ENCODE results near the gene TBC1D13. TPM values are rescaled to one million over a fixed set of nuclear protein-coding genes. Genes with fewer than 3 reads are reported as not detected.
A peak's percentile ranks its signal among the peaks of the same experiment; 100 is the strongest.

Gene TBC1D13
- total and polyA plus RNA-seq, 11 donors, result 9.6 to 27.3 (median 18.4) TPM

DNA sequence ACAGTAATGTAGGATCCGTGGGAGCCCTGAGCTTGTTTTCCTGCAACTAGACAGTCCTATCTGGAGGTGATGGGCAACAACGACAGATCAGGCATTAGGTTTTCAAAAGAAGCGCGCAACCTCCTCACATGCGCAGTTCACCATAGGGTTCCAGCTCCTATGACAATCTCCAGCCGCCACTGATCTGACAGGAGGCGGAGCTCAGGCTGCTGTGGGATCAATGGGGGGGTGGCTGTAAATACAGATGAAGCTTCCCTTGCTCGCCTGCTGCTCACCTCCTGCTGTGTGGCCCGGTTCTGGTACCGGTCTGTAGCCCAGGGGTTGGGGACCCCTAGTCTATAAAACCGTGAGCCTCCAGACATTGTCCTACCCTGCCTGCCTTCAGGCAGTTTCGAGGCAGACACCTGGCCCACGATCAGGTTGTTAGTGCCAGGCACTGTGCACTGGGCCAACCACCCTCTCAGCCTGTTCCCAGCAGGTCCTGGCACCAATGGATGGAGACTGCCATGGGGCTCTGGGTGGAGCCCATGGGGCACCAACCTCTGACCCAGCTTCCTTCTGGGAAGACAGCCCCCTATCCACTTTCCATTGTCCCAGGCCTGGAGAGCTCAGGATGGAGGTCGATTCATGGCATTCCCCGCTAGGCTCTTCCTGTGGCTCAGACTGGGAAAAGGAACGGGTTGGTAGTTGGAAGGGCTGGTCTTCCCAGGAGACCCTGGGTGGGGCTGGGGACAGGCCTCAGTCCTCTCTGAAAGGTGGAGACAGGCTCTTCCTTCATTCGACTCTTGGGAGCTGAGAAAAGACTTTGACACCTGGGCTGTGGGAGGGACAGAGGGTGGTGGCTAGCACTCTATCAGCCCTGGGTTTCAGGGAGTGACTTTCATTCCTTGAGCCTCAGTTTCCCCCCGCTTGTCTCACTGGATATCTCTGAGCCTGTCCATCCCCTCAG is 32.9 kb downstream of the TBC1D13 start:
- Histone ChIP-seq H3K4me1 (peaks cover 0 to 20% (median 15%) of the 10 kb centered on the region in 12 donors), H3K27me3 (no peaks in the 10 kb centered on the region), H3K9me3 (no peaks in the 10 kb centered on the region), H3K36me3 (peaks cover 0 to 43% (median 35%) of the 10 kb centered on the region in 9 donors), H3K4me3 (peak overlapping the region in 9 of 12 donors; percentile 64 to 82 (median 74)), H3K27ac (peak overlapping the region in 9 of 12 donors; percentile 1 to 95 (median 64))
- TF ChIP-seq, protein P1, sequence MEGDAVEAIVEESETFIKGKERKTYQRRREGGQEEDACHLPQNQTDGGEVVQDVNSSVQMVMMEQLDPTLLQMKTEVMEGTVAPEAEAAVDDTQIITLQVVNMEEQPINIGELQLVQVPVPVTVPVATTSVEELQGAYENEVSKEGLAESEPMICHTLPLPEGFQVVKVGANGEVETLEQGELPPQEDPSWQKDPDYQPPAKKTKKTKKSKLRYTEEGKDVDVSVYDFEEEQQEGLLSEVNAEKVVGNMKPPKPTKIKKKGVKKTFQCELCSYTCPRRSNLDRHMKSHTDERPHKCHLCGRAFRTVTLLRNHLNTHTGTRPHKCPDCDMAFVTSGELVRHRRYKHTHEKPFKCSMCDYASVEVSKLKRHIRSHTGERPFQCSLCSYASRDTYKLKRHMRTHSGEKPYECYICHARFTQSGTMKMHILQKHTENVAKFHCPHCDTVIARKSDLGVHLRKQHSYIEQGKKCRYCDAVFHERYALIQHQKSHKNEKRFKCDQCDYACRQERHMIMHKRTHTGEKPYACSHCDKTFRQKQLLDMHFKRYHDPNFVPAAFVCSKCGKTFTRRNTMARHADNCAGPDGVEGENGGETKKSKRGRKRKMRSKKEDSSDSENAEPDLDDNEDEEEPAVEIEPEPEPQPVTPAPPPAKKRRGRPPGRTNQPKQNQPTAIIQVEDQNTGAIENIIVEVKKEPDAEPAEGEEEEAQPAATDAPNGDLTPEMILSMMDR (IDR thresholded peaks at IDR 0.05), result no peak
- TF ChIP-seq POLR2A (IDR thresholded peaks at IDR 0.05), result no peak
- ATAC-seq, result peak; percentile 53 to 57 (median 56)
- intact Hi-C loops (cut with DNase I), result loop anchor here in 1 of 10 donors (5.0 kb wide), 1 partner anchor 62 kb away; the partner anchor contains the start of genes KYAT1 and LRRC8A
- 41 to 56% (median 47%) methylated on average over 9 to 18 of the region's 18 CpGs for WGBS, 4 donors
- peak in 4 of 5 donors; percentile 50 to 79 (median 66) for DNase-seq

GRCh38 chr9:128820665-128821583 is 33.9 kb downstream of the TBC1D13 start:
- WGBS, 4 donors, result 85 to 89% (median 87%) methylated on average over 24 of the region's 24 CpGs
- no peak for TF ChIP-seq POLR2A (IDR thresholded peaks at IDR 0.05)
- TF ChIP-seq, protein P1 (IDR thresholded peaks at IDR 0.05), result no peak
- H3K9me3 ChIP-seq, result no peaks in the 10 kb centered on the region
- no peak for DNase-seq
- H3K27ac ChIP-seq, result peak overlapping the region in 2 of 12 donors; percentile 16 to 87
- no peak for ATAC-seq
- intact Hi-C loops (cut with DNase I), result no loop called here
- H3K36me3 ChIP-seq, result peaks cover 0 to 51% (median 44%) of the 10 kb centered on the region in 9 donors
- H3K4me1 ChIP-seq, result peaks cover 0 to 20% (median 15%) of the 10 kb centered on the region in 12 donors
- no peak overlapping the region for H3K4me3 ChIP-seq
- no peaks in the 10 kb centered on the region for H3K27me3 ChIP-seq

- Histone ChIP-seq H3K4me3 (no peak overlapping the region), H3K27me3 (no peaks in the 10 kb centered on the region), H3K27ac (no peak overlapping the region), H3K36me3 (peaks cover 0 to 60% (median 53%) of the 10 kb centered on the region in 9 donors), H3K9me3 (no peaks in the 10 kb centered on the region), H3K4me1 (peaks cover 0 to 20% (median 15%) of the 10 kb centered on the region in 12 donors)
- intact Hi-C loops (cut with DNase I), result no loop called here
- TF ChIP-seq, protein P1 (IDR thresholded peaks at IDR 0.05), result no peak
- TF ChIP-seq POLR2A (IDR thresholded peaks at IDR 0.05), result no peak
- ATAC-seq (no peak), DNase-seq (no peak)
- 88 to 95% (median 89%) methylated on average over 14 to 16 of the region's 16 CpGs for WGBS, 4 donors
Measured at GRCh38 chr9:128821584-128822406, 34.7 kb downstream of the TBC1D13 start.
